GM13977 (cell line): ENCODE results near the gene NHERF2.

Experiments
- DNase-seq: peaks from one replicate; pipeline ENCODE4 v3.0.0; 2012; ENCODE audit warnings: low spot score
- CTCF ChIP-seq: IDR thresholded peaks from 2 replicates; pipeline ENCODE4 v1.5.1; 2012; ENCODE audit warnings: mild to moderate bottlenecking, control low read depth; ENCODE audit not compliant: insufficient read depth; ENCODE audit errors: extremely low read depth, missing control alignments
- in situ Hi-C: fragments of 300-500 bp; cut with MboI; formaldehyde crosslinking; loops from one replicate; pipeline ENCODE4 v1.12.0; 2022; ENCODE audit warnings: low sequenced_read_pairs, low pct_unique_long_range_greater_than_20kb, mixed read lengths, inconsistent platforms; ENCODE audit not compliant: unreplicated experiment

Gene NHERF2

GRCh38 chr16:2070576-2071453 lies 44.1 kb downstream of the NHERF2 start:
- DNase-seq, result no peak
- no peak for TF ChIP-seq CTCF
- in situ Hi-C loops, result no loop called here

GRCh38 chr16:2071454-2072202 lies 44.9 kb downstream of the NHERF2 start:
- DNase-seq, result no peak
- no peak for TF ChIP-seq CTCF
- in situ Hi-C loops, result no loop called here

- in situ Hi-C loops, result no loop called here
- no peak for TF ChIP-seq CTCF
- no peak for DNase-seq
Measured at GRCh38 chr16:2072926-2073325, 46.2 kb downstream of the NHERF2 start.

- no peak for DNase-seq
- in situ Hi-C loops, result no loop called here
- no peak for TF ChIP-seq CTCF
Measured at GRCh38 chr16:2074071-2074470, 47.4 kb downstream of the NHERF2 start.

- DNase-seq, result no peak
- no peak for TF ChIP-seq CTCF
- in situ Hi-C loops, result no loop called here
Measured at GRCh38 chr16:2075631-2076030, 48.9 kb downstream of the NHERF2 start.

GRCh38 chr16:2076072-2076865 lies 49.6 kb downstream of the NHERF2 start:
- in situ Hi-C loops, result no loop called here
- TF ChIP-seq CTCF, result no peak
- DNase-seq, result no peak
